ENCODE results near the gene GRIN2B.

GRIN2B gene

GRCh38 chr12:13945641-13946040, 35.8 kb downstream of the GRIN2B start:
- Mint-ChIP-seq H3K36me3 (ENCODE audit: low read depth) (no peaks in the 10 kb centered on the region), H3K4me3 (no peak overlapping the region)

DNA sequence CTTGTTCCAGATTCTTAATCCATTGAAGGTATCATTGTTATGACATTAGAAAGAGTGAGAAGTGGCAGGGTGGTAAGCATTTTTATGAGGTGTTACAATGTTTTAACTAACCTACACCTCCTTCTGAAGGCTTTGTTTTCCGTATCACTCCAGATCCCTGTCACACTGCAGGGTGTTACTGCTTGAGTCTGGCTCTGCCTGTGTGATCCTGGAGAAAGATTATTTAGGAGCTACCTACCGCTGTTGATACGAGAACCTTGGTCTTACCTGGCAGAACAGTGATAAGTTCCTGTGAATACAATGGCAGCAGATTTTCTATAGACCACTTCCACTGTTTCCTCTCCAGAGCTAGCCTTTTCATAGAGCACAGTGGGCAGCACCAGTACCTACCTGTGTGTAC, 36.2 kb downstream of the GRIN2B start:
- Mint-ChIP-seq H3K27me3 (peaks cover 12% of the 10 kb centered on the region), H3K4me3 (no peak overlapping the region), H3K27ac (no peak overlapping the region), H3K4me1 (ENCODE audit: low read depth) (no peaks in the 10 kb centered on the region), H3K36me3 (ENCODE audit: low read depth) (no peaks in the 10 kb centered on the region), H3K9me3 (no peaks in the 10 kb centered on the region)
- intact Hi-C loops (cut with micrococcal nuclease), result no loop called here

More at GRCh38 chr12:13945641-13946040, 35.8 kb downstream of the GRIN2B start:
- H3K4me1 Mint-ChIP-seq (ENCODE audit: low read depth), result no peaks in the 10 kb centered on the region
- H3K27me3 Mint-ChIP-seq, result peaks cover 11% of the 10 kb centered on the region
- intact Hi-C loops (cut with micrococcal nuclease), result no loop called here
- H3K9me3 Mint-ChIP-seq, result no peaks in the 10 kb centered on the region
- H3K27ac Mint-ChIP-seq, result no peak overlapping the region

GRCh38 chr12:13942826-13943225, 38.6 kb downstream of the GRIN2B start:
- Mint-ChIP-seq H3K4me3 (no peak overlapping the region), H3K9me3 (peaks cover 4% of the 10 kb centered on the region), H3K27ac (no peak overlapping the region), H3K4me1 (ENCODE audit: low read depth) (no peaks in the 10 kb centered on the region), H3K36me3 (ENCODE audit: low read depth) (no peaks in the 10 kb centered on the region), H3K27me3 (peaks cover 14% of the 10 kb centered on the region)
- intact Hi-C loops (cut with micrococcal nuclease), result no loop called here

GRCh38 chr12:13941258-13942249, 39.8 kb downstream of the GRIN2B start:
- Mint-ChIP-seq H3K4me3 (no peak overlapping the region), H3K27ac (no peak overlapping the region), H3K27me3 (peaks cover 14% of the 10 kb centered on the region), H3K36me3 (ENCODE audit: low read depth) (no peaks in the 10 kb centered on the region), H3K4me1 (ENCODE audit: low read depth) (no peaks in the 10 kb centered on the region), H3K9me3 (peaks cover 14% of the 10 kb centered on the region)
- intact Hi-C loops (cut with micrococcal nuclease), result no loop called here

GRCh38 chr12:13940335-13940865, 41.0 kb downstream of the GRIN2B start:
- H3K27ac Mint-ChIP-seq, result no peak overlapping the region
- peaks cover 14% of the 10 kb centered on the region for H3K9me3 Mint-ChIP-seq
- no peaks in the 10 kb centered on the region for H3K4me1 Mint-ChIP-seq (ENCODE audit: low read depth)
- H3K36me3 Mint-ChIP-seq (ENCODE audit: low read depth), result no peaks in the 10 kb centered on the region
- H3K27me3 Mint-ChIP-seq, result peaks cover 14% of the 10 kb centered on the region
- no peak overlapping the region for H3K4me3 Mint-ChIP-seq
- intact Hi-C loops (cut with micrococcal nuclease), result no loop called here

GRCh38 chr12:13937735-13938134, 43.7 kb downstream of the GRIN2B start:
- Mint-ChIP-seq H3K27me3 (peaks cover 8% of the 10 kb centered on the region), H3K27ac (no peak overlapping the region), H3K9me3 (peaks cover 14% of the 10 kb centered on the region), H3K36me3 (ENCODE audit: low read depth) (no peaks in the 10 kb centered on the region), H3K4me1 (ENCODE audit: low read depth) (no peaks in the 10 kb centered on the region), H3K4me3 (no peak overlapping the region)
- intact Hi-C loops (cut with micrococcal nuclease), result no loop called here

DNA sequence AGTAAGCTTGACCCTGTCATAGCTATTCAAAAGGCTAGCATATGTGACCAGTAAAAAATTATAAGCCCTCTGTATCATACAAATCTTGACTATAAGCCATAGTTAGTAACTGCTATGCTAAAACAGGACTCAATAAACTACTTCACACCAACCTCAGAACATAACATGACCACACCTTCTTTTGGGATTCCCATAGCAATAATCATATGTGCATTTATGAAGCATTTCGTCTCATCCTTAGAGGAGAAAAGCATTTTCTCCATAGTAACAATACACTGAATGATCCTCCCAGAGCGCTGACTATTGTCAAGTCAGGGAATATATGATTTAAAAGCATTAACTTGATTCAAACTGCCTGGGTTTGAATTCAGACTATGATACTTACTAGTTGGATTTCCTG, 46.2 kb downstream of the GRIN2B start:
- H3K27me3 Mint-ChIP-seq, result peaks cover 2% of the 10 kb centered on the region
- no peaks in the 10 kb centered on the region for H3K4me1 Mint-ChIP-seq (ENCODE audit: low read depth)
- no peak overlapping the region for H3K27ac Mint-ChIP-seq
- no peak overlapping the region for H3K4me3 Mint-ChIP-seq
- H3K36me3 Mint-ChIP-seq (ENCODE audit: low read depth), result no peaks in the 10 kb centered on the region
- intact Hi-C loops (cut with micrococcal nuclease), result no loop called here
- H3K9me3 Mint-ChIP-seq, result peaks cover 14% of the 10 kb centered on the region

All from dendritic cell treated with granulocyte-macrophage colony-stimulating factor and Interleukin-4, amounts not matched to agents 40 ng/mL and 50 ng/mL, for 4 days (primary cell).